ENCODE results near the gene DEDD. TPM values are rescaled to one million over a fixed set of nuclear protein-coding genes. Genes with fewer than 3 reads are reported as not detected.

Gene DEDD
- total and polyA plus RNA-seq, 2 of the 13 experiments (the other 11 are each of a cell fraction or from before 2014, with no cell fraction given) = 12.6 to 27.8 TPM

DNA sequence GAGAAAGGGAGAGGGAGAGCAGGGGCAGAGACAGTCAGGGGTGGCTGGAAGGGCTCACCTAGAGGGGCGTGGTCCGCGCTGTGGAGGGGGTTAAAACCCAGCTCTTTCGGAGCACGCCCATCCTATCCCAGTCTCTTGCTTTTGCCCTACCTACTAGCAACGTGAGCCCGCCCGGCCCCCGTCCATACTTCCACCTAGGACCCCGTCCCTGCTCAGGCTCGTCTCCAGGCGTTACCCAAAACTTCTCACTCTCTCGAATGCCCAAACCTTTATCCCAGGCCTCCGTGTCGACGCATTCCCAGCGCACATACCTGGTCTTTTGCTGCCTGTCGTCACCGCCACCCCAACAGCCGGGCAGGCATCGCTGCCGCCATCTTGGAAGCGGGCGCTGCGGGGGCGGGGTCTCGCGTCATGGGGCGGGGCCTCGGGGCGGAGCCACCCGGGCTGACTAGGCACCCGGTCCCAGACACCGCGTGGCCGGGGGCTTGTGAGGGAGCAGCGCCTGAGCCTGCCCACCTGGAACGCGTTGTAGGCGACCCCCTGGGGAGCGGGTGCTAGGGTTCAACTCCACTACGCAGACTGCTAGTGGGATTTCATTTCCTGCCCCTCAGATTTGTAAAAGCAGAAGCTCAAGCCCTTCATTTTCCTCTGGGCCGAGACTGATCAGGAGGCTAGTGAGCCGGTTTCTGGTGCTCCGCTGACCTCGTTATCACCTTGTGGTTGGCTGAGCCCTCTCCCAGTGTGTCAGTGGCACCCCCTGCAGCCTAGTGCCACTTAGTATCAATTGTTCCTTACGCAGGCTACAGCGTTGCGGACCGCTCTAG lies 44.9 kb upstream of the DEDD start, which contains the start of gene B4GALT3 (continued):
- TF ChIP-seq, protein P1, sequence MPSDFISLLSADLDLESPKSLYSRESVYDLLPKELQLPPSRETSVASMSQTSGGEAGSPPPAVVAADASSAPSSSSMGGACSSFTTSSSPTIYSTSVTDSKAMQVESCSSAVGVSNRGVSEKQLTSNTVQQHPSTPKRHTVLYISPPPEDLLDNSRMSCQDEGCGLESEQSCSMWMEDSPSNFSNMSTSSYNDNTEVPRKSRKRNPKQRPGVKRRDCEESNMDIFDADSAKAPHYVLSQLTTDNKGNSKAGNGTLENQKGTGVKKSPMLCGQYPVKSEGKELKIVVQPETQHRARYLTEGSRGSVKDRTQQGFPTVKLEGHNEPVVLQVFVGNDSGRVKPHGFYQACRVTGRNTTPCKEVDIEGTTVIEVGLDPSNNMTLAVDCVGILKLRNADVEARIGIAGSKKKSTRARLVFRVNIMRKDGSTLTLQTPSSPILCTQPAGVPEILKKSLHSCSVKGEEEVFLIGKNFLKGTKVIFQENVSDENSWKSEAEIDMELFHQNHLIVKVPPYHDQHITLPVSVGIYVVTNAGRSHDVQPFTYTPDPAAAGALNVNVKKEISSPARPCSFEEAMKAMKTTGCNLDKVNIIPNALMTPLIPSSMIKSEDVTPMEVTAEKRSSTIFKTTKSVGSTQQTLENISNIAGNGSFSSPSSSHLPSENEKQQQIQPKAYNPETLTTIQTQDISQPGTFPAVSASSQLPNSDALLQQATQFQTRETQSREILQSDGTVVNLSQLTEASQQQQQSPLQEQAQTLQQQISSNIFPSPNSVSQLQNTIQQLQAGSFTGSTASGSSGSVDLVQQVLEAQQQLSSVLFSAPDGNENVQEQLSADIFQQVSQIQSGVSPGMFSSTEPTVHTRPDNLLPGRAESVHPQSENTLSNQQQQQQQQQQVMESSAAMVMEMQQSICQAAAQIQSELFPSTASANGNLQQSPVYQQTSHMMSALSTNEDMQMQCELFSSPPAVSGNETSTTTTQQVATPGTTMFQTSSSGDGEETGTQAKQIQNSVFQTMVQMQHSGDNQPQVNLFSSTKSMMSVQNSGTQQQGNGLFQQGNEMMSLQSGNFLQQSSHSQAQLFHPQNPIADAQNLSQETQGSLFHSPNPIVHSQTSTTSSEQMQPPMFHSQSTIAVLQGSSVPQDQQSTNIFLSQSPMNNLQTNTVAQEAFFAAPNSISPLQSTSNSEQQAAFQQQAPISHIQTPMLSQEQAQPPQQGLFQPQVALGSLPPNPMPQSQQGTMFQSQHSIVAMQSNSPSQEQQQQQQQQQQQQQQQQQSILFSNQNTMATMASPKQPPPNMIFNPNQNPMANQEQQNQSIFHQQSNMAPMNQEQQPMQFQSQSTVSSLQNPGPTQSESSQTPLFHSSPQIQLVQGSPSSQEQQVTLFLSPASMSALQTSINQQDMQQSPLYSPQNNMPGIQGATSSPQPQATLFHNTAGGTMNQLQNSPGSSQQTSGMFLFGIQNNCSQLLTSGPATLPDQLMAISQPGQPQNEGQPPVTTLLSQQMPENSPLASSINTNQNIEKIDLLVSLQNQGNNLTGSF (CRISPR knock-in tag; IDR thresholded peaks at IDR 0.05) = no peak
- TF ChIP-seq, protein P2, sequence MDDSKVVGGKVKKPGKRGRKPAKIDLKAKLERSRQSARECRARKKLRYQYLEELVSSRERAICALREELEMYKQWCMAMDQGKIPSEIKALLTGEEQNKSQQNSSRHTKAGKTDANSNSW (CRISPR knock-in tag; IDR thresholded peaks at IDR 0.05; ENCODE audit: borderline replicate concordance) = 0 out of 2 replicates have a peak, but pooled peaks have one; percentile 53
- TF ChIP-seq ZFAT (CRISPR knock-in tag; conservative IDR thresholded peaks at IDR 0.05) (no peak), ZNF558 (CRISPR knock-in tag; IDR thresholded peaks at IDR 0.05; ENCODE audit: borderline replicate concordance) (peak; percentile 77; the same call in 1 of the 2 replicates), SP4 (CRISPR knock-in tag; IDR thresholded peaks at IDR 0.05) (peak; percentile 95), ASH2L (IDR thresholded peaks at IDR 0.05; ENCODE audit: insufficient read length, low read depth, low read length) (peak; percentile 56), POLR2AphosphoS2 (IDR thresholded peaks at IDR 0.05; ENCODE audit: low read depth, low read length) (no peak), ERF (CRISPR knock-in tag; IDR thresholded peaks at IDR 0.05) (peak; percentile 72), PPARG (CRISPR knock-in tag; conservative IDR thresholded peaks at IDR 0.05) (peak; percentile 24; the same call in 1 of the 2 replicates), ZNF83 (CRISPR knock-in tag; IDR thresholded peaks at IDR 0.05; ENCODE audit: borderline replicate concordance) (peak; percentile 51; the same call in 1 of the 2 replicates), ZNF547 (CRISPR knock-in tag; IDR thresholded peaks at IDR 0.05) (0 out of 2 replicates have a peak, but pooled peaks have one; percentile 40)
- TF ChIP-seq, protein P3, sequence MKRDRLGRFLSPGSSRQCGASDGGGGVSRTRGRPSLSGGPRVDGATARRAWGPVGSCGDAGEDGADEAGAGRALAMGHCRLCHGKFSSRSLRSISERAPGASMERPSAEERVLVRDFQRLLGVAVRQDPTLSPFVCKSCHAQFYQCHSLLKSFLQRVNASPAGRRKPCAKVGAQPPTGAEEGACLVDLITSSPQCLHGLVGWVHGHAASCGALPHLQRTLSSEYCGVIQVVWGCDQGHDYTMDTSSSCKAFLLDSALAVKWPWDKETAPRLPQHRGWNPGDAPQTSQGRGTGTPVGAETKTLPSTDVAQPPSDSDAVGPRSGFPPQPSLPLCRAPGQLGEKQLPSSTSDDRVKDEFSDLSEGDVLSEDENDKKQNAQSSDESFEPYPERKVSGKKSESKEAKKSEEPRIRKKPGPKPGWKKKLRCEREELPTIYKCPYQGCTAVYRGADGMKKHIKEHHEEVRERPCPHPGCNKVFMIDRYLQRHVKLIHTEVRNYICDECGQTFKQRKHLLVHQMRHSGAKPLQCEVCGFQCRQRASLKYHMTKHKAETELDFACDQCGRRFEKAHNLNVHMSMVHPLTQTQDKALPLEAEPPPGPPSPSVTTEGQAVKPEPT (CRISPR knock-in tag; IDR thresholded peaks at IDR 0.05; ENCODE audit: low read depth) = peak; percentile 71
- TF ChIP-seq, protein P4, sequence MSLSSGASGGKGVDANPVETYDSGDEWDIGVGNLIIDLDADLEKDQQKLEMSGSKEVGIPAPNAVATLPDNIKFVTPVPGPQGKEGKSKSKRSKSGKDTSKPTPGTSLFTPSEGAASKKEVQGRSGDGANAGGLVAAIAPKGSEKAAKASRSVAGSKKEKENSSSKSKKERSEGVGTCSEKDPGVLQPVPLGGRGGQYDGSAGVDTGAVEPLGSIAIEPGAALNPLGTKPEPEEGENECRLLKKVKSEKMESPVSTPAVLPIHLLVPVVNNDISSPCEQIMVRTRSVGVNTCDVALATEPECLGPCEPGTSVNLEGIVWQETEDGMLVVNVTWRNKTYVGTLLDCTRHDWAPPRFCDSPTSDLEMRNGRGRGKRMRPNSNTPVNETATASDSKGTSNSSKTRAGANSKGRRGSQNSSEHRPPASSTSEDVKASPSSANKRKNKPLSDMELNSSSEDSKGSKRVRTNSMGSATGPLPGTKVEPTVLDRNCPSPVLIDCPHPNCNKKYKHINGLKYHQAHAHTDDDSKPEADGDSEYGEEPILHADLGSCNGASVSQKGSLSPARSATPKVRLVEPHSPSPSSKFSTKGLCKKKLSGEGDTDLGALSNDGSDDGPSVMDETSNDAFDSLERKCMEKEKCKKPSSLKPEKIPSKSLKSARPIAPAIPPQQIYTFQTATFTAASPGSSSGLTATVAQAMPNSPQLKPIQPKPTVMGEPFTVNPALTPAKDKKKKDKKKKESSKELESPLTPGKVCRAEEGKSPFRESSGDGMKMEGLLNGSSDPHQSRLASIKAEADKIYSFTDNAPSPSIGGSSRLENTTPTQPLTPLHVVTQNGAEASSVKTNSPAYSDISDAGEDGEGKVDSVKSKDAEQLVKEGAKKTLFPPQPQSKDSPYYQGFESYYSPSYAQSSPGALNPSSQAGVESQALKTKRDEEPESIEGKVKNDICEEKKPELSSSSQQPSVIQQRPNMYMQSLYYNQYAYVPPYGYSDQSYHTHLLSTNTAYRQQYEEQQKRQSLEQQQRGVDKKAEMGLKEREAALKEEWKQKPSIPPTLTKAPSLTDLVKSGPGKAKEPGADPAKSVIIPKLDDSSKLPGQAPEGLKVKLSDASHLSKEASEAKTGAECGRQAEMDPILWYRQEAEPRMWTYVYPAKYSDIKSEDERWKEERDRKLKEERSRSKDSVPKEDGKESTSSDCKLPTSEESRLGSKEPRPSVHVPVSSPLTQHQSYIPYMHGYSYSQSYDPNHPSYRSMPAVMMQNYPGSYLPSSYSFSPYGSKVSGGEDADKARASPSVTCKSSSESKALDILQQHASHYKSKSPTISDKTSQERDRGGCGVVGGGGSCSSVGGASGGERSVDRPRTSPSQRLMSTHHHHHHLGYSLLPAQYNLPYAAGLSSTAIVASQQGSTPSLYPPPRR (CRISPR knock-in tag; IDR thresholded peaks at IDR 0.05; ENCODE audit: borderline replicate concordance) = peak; percentile 42; the same call in 1 of the 2 replicates
- TF ChIP-seq, protein P5, sequence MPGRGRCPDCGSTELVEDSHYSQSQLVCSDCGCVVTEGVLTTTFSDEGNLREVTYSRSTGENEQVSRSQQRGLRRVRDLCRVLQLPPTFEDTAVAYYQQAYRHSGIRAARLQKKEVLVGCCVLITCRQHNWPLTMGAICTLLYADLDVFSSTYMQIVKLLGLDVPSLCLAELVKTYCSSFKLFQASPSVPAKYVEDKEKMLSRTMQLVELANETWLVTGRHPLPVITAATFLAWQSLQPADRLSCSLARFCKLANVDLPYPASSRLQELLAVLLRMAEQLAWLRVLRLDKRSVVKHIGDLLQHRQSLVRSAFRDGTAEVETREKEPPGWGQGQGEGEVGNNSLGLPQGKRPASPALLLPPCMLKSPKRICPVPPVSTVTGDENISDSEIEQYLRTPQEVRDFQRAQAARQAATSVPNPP (CRISPR knock-in tag; IDR thresholded peaks at IDR 0.05) = no peak

Measured in HepG2 (cell line).